Kidney epithelial cell (primary cell): ENCODE results near the gene GAK. TPM values are rescaled to one million over a fixed set of nuclear protein-coding genes. Genes with fewer than 3 reads are reported as not detected.

ENCODE experiments used
- DNase-seq: peaks from one replicate; pipeline ENCODE4 v3.0.0-alpha.2; 2010; ENCODE audit warnings: low read depth
- H3K27me3 ChIP-seq: 2 replicates; pipeline ENCODE4 v1.6.0; 2011; ENCODE audit warnings: low read length; ENCODE audit not compliant: control insufficient read depth, insufficient read depth
- H3K36me3 ChIP-seq: 2 replicates; pipeline ENCODE4 v1.5.1; 2011; ENCODE audit warnings: low read length; ENCODE audit not compliant: control insufficient read depth, insufficient read depth
- H3K4me3 ChIP-seq: 2 replicates; pipeline ENCODE4 v1.5.1; 2011; ENCODE audit warnings: low read depth, mild to moderate bottlenecking, control low read depth, low read length
- total RNA-seq: library from RNA; depleted of rRNA; stranded (reverse); fragments of >200 nt; gene quantifications from 2 replicates; pipeline ENCODE4 v1.2.3, GENCODE V29; 2015
- TF ChIP-seq, protein P1 (sequence below): IDR thresholded peaks from 2 replicates; pipeline ENCODE4 v1.5.1; 2011; ENCODE audit warnings: mild to moderate bottlenecking, moderate library complexity, low read length, control low read depth, inconsistent platforms; ENCODE audit not compliant: insufficient read depth, poor library complexity, severe bottlenecking

GAK gene
- total RNA-seq, 1 donor from 2014 or later = 131 TPM

DNA sequence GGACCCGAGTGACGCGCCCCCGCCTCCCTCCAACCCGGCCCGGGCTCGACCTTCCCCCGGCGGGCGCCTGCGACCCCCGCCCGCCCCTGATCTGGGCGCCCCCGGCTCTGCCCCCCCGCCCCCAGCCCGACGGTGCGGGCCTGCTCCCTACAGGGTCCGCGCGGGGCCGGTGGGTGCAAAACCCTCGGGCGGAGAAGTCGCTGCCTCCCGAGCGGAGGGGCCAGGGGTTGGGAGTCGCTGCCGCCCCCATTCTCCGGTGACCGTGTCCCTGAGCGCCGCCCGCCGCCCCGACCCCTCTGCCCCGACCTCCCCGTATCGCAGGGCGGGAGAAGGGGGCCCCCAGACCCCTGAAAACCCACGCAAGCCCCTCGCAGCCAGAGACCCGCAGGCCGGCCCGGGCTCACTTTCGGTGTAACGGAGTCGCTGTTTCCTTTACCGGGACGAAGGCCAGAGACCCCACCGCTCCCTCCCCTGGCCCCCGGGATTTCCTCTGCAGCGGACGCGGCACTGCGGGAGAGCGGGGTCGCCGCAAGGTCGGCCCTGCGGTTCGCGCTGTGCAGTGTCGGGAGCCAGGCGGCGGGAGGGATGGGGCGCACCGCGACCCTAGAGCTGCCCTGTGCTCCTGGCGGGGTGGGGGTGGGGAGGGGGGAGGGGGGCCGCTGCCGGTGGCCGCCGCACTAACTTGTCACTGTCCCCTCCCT lies 105.5 kb downstream of the GAK start:
- no peak for DNase-seq
- Histone ChIP-seq H3K4me3 (no peak overlapping the region), H3K27me3 (peaks cover 82% of the 10 kb centered on the region), H3K36me3 (no peaks in the 10 kb centered on the region)
- TF ChIP-seq, protein P1, sequence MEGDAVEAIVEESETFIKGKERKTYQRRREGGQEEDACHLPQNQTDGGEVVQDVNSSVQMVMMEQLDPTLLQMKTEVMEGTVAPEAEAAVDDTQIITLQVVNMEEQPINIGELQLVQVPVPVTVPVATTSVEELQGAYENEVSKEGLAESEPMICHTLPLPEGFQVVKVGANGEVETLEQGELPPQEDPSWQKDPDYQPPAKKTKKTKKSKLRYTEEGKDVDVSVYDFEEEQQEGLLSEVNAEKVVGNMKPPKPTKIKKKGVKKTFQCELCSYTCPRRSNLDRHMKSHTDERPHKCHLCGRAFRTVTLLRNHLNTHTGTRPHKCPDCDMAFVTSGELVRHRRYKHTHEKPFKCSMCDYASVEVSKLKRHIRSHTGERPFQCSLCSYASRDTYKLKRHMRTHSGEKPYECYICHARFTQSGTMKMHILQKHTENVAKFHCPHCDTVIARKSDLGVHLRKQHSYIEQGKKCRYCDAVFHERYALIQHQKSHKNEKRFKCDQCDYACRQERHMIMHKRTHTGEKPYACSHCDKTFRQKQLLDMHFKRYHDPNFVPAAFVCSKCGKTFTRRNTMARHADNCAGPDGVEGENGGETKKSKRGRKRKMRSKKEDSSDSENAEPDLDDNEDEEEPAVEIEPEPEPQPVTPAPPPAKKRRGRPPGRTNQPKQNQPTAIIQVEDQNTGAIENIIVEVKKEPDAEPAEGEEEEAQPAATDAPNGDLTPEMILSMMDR = no peak

DNA sequence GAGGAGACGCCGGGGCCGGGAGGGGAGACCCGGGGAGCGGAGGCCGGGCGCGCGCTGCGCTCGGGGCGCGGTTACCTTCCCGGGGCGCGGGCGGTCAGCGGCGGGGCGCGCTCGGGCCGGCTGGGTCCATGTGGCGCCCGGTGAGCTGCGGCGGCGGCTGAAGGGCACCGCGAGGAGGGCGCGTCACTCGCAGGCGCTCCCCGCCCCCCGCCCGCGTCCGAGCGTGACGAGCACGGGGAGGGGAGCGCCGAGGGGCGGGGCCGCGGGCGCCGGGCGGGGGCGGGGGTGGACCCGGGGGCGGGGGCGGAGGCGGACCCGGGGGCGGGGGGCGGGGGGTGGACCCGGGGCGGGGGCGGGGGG lies 106.2 kb downstream of the GAK start, which contains the start of gene CPLX1:
CPLX1 (minus strand) TSS at position 159 of the 360 bp plus-strand sequence. CDS start 1,607 bp downstream, outside the sequence.
- TF ChIP-seq, protein P1 = no peak
- no peak within 1 kb of the TSS for H3K4me3 ChIP-seq
- H3K27me3 ChIP-seq = peaks cover 86% of the 10 kb centered on the region
- no peaks in the 10 kb centered on the region for H3K36me3 ChIP-seq
- no peak for DNase-seq

DNA sequence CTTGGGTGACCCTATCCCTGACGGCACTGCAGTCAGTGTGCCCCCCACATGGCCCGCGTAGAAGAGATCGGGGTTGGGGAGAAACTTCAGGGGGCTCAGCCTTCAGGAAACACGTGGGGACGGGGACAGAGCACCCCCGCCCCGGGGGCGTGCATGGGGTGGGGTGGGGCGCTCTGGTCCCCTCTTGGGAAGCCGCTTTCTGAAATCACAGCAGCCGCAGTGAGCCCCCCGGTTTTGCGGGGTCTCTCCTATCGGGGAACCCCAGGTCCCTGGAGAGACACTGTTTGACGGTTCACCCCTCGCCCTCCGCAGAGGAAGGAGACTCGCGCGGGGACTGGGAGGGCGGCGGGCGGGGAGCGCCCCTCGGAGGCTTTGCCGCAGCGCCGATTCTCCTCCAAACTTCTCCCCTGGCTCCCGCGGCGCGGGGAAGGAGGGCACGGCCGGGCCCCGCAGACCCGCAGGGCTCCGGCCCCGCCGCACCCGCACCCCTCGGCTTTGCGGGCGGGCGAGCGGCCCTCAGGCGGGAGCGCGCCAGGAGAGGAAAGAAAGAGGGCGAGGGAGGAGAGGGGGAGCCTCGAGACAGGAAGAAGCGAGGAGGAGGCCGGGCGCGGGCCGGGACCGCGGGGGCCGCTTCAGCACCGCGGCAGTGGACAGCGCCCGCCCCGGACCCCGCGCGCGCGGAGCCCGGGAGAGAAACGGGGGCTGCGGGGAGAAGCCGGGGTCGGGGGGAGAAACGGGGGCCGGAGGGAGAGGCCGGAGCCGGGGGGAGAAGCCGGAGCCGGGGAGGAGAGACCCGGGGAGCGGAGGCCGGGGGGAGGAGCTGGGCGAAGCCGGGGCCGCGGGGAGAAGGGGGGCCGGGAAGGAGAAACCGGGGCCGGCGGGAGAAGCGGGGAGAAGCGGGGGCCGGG lies 106.8 kb downstream of the GAK start:
- no peak overlapping the region for H3K4me3 ChIP-seq

DNA sequence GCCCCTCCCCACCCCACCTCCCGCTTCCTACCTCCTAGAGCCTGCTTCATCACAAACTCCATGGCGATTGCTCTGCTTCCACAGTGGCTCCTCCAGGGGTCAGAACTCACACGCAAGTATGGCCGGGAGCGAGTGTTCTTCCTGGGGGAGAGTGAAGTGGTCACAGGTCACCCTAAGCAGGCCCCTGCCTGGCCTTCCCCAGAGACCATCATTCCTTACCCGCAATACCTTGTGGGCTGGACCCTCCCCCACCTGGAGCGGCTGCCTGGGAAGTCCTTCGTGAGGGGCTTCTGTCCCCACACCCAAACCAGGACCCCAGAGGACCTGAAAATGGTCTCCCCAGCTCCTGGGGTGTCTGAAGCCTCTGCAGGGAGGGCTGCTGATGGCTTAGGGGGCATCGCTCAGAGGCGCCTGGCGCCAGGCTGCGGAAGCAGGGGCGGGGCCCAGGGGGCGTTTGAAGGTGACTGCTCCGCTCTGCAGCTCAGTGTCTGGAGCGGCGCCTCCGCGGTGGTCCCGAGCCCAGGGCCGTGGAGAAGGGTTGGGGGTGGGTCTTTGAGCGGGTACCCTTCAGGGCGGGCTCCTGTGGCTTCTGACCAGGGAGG lies 107.6 kb downstream of the GAK start:
- H3K4me3 ChIP-seq = no peak overlapping the region
- DNase-seq = no peak
- H3K27me3 ChIP-seq = peaks cover 85% of the 10 kb centered on the region
- H3K36me3 ChIP-seq = no peaks in the 10 kb centered on the region
- TF ChIP-seq, protein P1 = no peak

More for the DNA sequence above, 106.8 kb downstream of the GAK start:
- TF ChIP-seq, protein P1 = no peak
- Histone ChIP-seq H3K27me3 (peaks cover 87% of the 10 kb centered on the region), H3K36me3 (no peaks in the 10 kb centered on the region)
- DNase-seq = no peak

DNA sequence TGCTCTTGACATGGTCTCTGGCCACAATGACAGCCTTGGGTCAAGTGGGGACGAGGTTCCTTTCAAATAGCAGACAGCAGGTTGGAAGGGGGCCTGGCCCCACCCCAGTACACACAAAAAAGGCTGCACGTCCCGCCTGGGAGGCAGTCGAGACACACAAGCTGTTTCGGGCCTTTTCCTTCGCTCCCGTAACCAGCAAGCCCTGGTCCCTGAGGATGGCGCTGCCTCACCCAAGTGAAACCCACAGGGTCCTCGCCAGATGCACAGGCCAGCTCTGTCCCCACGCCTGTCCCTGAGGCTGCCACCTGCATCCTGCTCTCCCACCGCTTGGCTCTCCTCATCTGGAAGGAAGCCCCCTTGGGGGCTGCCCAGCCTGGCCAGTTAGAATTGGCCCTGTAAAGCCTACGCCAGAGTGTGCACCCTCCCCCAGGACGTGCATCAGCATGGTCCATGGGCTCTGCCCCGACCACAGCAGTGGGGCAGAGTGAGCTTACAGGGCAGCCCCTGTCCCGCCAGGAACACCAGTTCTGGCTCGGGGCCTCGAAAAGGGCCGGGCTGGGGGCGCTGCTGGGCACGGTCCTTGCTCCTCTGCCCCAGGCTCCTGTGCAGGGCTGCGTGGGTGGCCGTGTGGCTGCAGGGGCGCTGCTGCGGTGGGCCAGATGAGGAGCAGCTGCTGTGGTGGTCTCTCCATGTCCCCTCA lies 108.2 kb downstream of the GAK start:
- TF ChIP-seq, protein P1 = no peak
- peaks cover 84% of the 10 kb centered on the region for H3K27me3 ChIP-seq
- H3K4me3 ChIP-seq = no peak overlapping the region
- H3K36me3 ChIP-seq = no peaks in the 10 kb centered on the region
- DNase-seq = no peak
